HCT116 (cell line): Measurements from ENCODE around the gene ALK.

ENCODE experiments used
- CTCF ChIP-seq, 3 experiments: fragments of 200-600 bp in 1 of 3; sonication (generic) in 1 of 3; IDR thresholded peaks in 2 of 3; conservative IDR thresholded peaks in 1 of 3; 2 replicates each; pipeline ENCODE4 v1.5.1; 2012 to 2017; ENCODE audit warnings: low read depth in 2 of 3, low read length in 2 of 3, antibody characterized with exemption in 1 of 3, borderline replicate concordance in 1 of 3, control low read depth in 1 of 3, mild to moderate bottlenecking in 1 of 3, mixed read lengths in 1 of 3, mixed run types in 1 of 3, moderate library complexity in 1 of 3; ENCODE audit not compliant: insufficient read depth in 1 of 3
- JUND ChIP-seq: IDR thresholded peaks from 2 replicates; pipeline ENCODE4 v1.6.1; 2012
- POLR2AphosphoS5 ChIP-seq: IDR thresholded peaks from 2 replicates; pipeline ENCODE4 v1.6.1; 2011; ENCODE audit warnings: mild to moderate bottlenecking, low read depth, low read length, moderate library complexity
- RAD21 ChIP-seq: IDR thresholded peaks from 2 replicates; pipeline ENCODE4 v1.6.1; 2012; ENCODE audit warnings: low read depth, mild to moderate bottlenecking
- REST ChIP-seq: IDR thresholded peaks from 2 replicates; pipeline ENCODE4 v1.6.1; 2012; ENCODE audit warnings: low read depth
- ZBTB33 ChIP-seq: IDR thresholded peaks from 2 replicates; pipeline ENCODE4 v1.6.1; 2011; ENCODE audit warnings: mild to moderate bottlenecking, low read length, moderate library complexity; ENCODE audit not compliant: insufficient replicate concordance; ENCODE audit errors: extremely low read depth

- TF ChIP-seq CTCF (IDR thresholded peaks at IDR 0.05 in 2 of 3, conservative IDR thresholded peaks at IDR 0.05 in 1 of 3; ENCODE audit: borderline replicate concordance in 1 of 3, insufficient read depth in 1 of 3, low read depth in 2 of 3, low read length in 2 of 3) (no peak), POLR2AphosphoS5 (no peak), REST (no peak), JUND (no peak), ZBTB33 (no peak), RAD21 (no peak)
Observed at GRCh38 chr2:29570539-29570938, 350.8 kb downstream of the ALK start.
